GM19395 (cell line): ENCODE data around the gene RINT1.
"Not testable (repeated sequence)": the region's sequence is repeated elsewhere in the genome, so short reads cannot be mapped to it uniquely, and the experiment has no call there.

Source experiments
- ATAC-seq: cut with Tn5 transposase; IDR thresholded peaks from one replicate; pipeline ENCODE4 v1.9.1; 2021; ENCODE audit warnings: mild to moderate bottlenecking, moderate library complexity; ENCODE audit not compliant: unreplicated experiment

Gene RINT1

GRCh38 chr7:105596866-105597265, 64.9 kb downstream of the RINT1 start:
- ATAC-seq, result no peak

DNA sequence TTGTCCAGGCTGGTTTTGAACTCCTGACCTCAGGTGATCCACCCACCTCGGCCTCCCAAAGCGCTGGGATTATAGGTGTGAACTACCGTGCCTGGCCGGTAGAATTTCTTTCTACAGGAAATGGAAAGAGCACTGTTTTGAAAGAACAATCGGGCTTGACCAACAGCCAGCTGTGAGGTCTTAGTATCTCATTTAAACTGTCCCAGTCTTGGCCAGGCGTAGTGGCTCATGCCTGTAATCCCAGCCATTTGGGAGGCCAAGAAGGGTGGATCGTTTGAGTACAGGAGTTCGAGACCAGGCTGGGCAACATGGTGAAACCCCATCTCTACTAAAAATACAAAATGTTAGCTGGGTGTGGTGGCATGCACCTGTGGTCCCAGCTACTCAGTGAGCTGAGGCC, 67.1 kb downstream of the RINT1 start:
- not testable (repeated sequence) for ATAC-seq

DNA sequence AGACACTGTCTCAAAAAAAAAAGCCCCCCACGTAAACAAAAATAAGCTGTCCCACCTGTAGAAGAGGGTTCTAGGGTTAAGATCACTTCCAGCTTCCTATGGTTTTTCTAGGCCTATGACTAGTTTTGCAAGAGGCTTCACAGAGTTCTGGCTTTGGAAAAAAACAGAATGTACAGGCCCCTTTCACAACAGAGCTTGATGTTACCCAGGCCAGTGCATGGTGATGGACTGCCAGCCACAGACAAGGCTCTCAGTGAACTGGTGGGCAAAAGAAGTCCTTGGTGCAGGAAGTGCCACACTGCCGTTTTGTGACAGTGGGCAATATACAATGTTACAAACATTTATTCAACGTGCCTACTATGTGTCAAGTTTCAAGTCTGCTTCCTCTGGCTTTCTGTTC, 67.5 kb downstream of the RINT1 start:
- no peak for ATAC-seq

DNA sequence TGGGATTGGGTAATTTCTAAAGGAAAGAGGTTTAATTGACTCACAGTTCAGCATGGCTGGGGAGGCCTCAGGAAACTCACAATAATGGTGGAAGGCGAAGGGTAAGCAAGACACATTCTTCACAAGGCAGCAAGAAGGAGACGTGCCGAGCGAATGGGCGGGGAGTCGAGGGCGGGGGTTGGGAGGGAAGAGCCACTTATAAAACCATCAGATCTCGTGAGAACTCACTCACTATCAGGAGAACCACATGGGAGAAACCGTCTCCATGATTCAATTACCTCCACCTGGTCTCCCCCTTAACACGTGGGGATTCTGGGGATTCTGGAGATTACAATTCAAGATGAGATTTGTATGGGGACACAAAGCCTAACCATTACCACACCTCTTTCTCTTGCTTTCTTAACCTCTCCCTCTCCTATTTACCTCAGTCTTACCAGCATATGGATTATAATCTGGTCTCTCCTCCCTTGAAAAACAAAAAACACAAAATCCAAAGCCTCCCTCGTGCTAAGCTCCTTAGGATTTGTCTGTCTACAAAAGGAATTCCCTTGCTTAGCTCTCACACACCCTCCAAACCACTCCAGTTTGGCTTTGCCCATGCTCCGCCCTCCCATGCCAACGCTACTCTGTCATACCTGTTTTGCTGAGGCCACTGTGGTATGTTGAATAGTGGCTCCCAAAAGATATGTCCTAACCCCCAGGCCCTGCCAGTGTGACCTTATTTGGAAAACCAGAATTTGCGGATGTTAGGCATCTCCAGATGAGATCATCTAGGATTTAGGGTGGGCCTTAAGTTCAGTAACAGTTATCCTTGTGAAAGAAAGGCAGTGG, 68.9 kb downstream of the RINT1 start:
- ATAC-seq, result no peak

GRCh38 chr7:105602325-105603305, 70.6 kb downstream of the RINT1 start:
- ATAC-seq, result no peak

DNA sequence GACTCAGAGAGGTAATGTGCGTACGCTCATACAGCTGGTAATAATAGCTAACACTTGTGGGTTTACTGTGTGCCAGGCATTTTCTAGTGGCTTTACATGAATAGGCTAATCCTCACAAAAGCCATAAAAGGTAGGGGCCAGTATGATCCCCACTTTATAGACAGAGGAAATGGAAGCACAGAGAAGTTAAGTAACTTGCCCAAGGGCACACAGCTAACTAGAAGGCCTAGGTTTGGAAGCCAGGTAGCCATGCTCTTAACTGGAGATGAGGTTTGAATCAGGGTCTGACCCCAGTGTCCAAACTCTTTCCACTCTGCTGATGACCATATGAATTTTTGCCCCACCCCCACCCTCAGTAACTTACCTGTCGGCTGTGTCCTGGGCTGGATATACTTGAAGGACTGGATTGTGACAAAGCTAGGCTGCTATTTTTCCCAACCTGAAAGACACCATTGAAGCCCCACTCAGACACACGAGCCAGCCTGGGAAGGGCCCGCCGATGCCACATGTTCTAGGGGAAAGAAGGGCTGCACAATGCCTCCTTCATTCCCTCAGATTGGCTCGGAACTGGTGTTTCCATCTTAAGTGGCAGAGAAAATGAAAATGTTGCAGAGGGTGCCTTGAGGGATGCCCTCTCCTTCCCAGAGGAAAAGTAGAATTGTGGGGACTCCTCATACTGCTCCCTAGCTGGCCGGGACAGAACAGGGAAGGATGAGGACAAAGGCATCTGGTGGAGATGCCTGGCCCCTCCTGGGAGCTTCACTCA, 78.3 kb downstream of the RINT1 start:
- no peak for ATAC-seq

GRCh38 chr7:105611856-105612775, 80.1 kb downstream of the RINT1 start:
- ATAC-seq, result no peak

GRCh38 chr7:105612806-105613205, 80.8 kb downstream of the RINT1 start:
- ATAC-seq, result no peak

- no peak for ATAC-seq
Measured at GRCh38 chr7:105613611-105614330, 81.8 kb downstream of the RINT1 start.

DNA sequence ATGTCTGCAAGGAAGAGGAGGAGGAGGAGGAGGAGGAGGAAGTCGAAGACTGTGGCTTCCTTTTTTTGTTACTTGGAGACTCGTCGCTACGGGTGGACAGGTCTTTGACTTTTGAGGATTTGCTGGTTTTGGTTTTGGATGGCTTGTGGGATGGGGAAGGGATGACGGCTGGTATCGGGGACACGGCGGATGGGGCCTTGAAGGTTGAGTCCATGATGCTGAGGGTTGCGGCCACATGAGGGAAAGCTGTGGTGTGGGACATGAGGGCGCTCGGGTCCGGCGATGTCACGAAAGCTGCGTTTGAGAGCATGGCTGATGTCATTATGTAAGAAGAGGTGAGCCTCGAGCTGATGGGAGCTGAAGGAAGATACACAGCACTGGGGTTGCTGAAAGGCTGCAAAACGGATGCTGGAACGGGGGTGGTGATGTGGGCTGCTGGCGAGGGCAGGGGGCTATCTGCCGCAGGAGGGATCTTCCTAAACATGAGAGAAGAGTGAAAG, 82.4 kb downstream of the RINT1 start:
- no peak for ATAC-seq
